LHCN-M2 (cell line): ENCODE measurements around the gene NCAM2. TPM values are rescaled to one million over a fixed set of nuclear protein-coding genes. Genes with fewer than 3 reads are reported as not detected.
"Not testable (repeated sequence)": the region's sequence is repeated elsewhere in the genome, so short reads cannot be mapped to it uniquely, and the experiment has no call there.

Source experiments
- DNase-seq: peaks from one replicate; pipeline ENCODE4 v3.0.0-alpha.2; 2012; ENCODE audit warnings: low read depth
- total RNA-seq: library from RNA; depleted of rRNA; stranded (reverse); fragments of >200 nt; gene quantifications from 2 replicates; pipeline ENCODE4 v1.2.3, GENCODE V29; 2014

Gene NCAM2
- total RNA-seq, 1 experiment from 2014 or later, result 0.40 TPM

- no peak for DNase-seq
These were observed 302.8 kb downstream of the NCAM2 start for GRCh38 chr21:21301013-21301412.

DNA sequence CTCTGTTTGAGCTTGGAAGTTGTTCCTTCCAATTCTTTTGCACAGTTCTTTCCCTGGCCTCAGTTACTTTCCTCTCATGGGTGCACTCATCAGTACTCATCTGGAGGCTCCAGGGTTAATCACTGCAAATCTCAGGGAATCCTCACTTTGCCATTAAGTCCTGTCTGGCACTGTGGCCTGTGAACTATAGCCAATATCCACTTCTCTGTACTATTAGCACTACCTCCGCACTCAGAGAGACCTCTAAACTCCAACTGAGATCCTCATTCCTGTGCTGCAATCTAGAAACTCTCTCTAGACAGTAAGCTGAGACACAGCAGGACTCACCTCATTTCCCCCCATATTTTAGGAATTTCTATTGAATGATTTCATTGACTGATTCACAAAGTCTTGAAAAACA, 311.3 kb downstream of the NCAM2 start:
- no peak for DNase-seq

DNA sequence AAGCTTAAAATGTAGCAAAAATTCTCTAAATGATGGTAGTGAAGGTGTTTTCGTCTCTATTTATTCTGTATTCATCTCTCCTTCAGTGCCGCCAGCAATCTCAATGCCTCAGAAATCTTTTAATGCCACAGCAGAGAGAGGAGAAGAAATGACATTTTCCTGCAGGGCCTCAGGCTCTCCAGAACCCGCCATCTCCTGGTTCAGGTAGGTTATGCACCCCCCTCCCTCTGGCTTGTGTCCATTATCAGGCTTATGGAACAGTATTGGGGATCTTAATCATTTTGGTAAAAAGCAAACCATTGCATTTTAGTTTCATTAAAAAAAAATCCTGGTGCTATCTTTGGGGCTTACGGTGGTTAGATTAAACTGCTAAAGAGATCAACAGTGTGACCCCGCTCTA, 326.1 kb downstream of the NCAM2 start:
- DNase-seq, result no peak

DNA sequence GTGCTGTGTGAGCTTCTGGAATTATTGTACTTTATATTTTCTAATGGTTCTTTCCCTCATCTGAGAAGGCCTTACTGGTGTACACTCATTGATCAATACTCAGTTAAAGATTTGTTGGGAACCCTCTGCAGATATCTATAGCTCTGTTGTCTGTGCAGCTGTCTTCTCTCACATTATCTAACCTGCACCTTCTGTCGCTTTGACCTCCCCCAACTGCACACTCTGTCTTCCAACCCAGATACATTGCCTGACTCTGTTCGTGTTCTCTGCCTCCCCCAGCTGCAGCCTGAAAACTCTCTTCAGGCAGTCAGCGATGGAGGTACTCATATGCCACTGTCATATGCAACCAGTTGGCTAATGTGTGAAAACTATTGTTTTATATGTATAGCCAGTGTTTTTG, 334.3 kb downstream of the NCAM2 start:
- DNase-seq, result no peak

- no peak for DNase-seq
These were observed 342.8 kb downstream of the NCAM2 start for GRCh38 chr21:21341041-21341440.

DNA sequence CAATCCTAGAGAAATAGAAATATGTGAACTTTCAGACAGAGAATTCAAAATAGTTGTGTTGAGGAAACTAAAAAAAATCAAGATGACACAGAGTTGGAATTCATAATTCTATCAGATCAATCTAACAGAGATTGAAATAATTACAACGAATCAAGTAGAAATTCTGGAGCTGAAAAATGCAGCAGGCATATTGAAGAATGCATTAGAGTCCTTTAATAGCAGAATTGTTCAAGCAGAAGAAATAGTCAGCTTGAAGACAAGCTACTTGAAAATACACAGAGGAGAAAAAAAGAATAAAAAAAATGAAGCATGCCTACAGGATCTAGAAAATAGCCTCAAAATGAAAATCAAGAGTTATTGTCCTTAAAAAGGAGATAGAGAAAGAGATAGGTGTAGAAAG, 347.1 kb downstream of the NCAM2 start:
- no peak for DNase-seq

- DNase-seq, result no peak
These were observed 347.7 kb downstream of the NCAM2 start for GRCh38 chr21:21345872-21346271.

GRCh38 chr21:21366277-21366676, 368.1 kb downstream of the NCAM2 start:
- no peak for DNase-seq

- DNase-seq, result no peak
These were observed 369.4 kb downstream of the NCAM2 start for GRCh38 chr21:21367583-21367982.

GRCh38 chr21:21373969-21374368, 375.8 kb downstream of the NCAM2 start:
- no peak for DNase-seq

GRCh38 chr21:21383126-21383525, 384.9 kb downstream of the NCAM2 start:
- peak; percentile 86 for DNase-seq

DNA sequence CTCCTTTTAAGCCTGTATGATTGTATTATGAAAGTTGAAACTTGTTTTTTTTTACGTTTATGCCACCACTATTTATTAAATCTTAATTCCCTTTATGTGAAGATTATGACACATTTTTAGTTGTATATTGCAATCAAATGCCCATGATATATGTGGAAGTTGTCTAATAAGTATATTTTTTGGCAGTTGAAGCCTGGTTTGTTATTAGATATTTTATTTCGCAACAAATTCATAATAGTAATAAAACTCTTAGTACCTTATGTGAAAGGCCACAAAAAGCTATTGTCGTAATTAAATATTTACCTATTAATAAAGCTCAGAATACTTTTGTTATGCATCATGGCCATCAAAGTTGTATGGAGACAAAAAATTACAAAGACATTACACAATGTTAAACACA, 386.8 kb downstream of the NCAM2 start:
- DNase-seq, result no peak

DNA sequence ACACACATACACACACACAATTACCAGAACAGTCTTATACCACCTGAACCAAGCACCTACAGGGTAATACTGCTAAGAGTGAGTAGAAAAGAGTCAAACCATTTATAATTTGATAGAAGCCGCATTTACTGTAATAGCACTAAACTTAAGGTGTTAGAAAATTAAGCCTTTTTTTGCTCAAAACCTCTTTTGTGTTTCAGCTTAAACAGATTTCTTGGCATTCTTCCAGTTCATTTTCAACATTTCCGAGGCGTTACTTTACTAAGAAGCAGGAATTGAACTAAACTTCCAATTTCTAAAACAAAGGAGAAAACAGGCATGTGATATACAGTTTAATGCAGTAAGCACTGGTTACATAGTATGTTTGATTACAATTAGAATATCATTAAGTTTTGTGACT, 387.2 kb downstream of the NCAM2 start:
- DNase-seq, result no peak

- DNase-seq, result no peak
These were observed 389.7 kb downstream of the NCAM2 start for GRCh38 chr21:21387916-21388315.

DNA sequence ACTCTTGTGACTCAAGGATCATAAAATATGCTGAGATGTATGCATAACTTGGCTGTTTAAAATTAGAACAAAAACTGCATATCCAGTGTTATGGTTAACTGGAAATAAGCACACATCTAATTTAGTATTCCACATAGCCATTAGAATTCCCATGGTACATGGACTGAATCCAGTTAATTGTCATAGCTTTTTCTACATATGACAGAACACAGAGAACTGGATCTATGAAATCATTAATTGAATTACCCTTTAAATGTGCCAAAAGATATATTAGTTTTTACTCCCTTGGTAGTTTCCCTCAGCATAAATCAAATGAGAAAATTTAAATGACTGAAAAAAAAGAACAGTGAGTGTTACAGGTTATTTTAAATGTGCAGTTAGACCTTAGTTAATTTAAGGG, 395.9 kb downstream of the NCAM2 start:
- no peak for DNase-seq

DNA sequence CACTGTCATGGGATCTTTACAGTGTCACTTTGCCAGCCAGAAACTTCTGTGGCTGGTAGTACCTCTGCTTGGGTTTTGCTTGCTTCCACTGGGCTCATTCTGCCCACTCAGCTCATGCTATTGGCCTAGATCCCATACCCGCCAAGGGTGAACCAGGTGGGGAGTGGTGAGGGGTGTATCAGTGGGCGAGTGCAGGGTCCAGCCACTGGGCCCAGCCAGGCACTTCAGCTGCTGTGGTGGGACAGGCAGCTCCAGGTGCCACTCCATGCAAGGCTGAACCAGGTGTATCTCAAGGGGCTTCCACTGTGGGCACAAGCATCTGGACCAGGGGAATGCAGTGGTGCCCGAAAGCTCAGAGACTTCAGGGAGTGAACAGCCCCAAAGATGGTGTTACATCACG, 398.2 kb downstream of the NCAM2 start:
- DNase-seq, result no peak

- DNase-seq, result no peak
These were observed 399.3 kb downstream of the NCAM2 start for GRCh38 chr21:21397464-21397863.

- DNase-seq, result no peak
These were observed 403.2 kb downstream of the NCAM2 start for GRCh38 chr21:21401444-21401843.

DNA sequence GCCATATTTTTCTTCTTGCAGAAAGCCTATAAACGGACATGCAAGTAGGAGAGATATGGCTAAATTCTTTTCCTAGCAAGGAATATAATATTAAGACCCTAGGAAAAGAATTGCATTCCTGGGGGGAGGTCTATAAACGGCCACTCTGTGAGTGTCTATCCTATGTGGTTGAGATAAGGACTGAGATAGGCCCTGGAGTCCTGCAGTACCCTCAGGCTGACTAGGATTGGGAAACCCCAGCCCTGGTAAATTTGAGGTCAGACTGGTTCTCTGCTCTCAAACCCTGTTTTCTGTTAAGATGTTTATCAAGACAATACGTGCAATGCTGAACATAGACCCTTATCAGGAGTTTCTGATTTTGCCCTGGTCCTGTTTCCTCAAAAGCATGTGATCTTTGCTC, 404.0 kb downstream of the NCAM2 start:
- DNase-seq, result not testable (repeated sequence)

DNA sequence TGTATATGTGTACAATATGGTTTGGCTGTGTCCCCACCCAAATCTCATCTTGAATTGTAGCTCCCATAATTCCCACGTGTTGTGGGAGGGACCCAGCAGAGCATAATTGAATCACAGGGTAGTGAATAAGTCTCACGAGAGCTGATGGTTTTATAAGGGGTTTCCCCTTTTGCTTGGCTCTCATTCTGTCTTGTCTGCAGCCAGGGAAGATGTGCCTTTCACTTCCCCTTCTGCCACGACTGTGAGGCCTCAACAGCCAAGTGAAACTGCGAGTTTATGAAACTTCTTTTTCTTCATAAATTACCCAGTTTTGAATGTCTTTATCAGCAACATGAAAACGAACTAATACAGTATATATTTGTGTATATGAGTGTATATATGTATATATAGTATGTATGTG, 406.1 kb downstream of the NCAM2 start:
- DNase-seq, result not testable (repeated sequence)

DNA sequence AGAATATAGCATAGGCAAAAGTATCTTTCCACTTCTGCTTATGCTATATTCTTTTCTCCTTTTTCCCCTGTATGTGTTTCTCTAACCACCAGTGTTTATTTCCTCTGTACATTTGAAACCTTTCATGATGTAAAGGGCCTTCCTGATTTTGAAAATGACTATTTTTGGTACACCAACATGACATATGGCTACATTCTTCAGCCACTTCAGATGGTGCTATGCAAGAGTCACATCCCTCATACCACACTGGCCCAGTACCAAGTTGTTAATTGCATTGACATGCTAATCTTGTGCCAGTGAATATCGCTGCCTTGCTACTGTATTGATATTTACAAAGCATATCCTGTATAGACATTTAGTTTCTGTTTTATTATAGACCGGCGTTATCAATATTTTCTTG, 408.7 kb downstream of the NCAM2 start:
- DNase-seq, result no peak

DNA sequence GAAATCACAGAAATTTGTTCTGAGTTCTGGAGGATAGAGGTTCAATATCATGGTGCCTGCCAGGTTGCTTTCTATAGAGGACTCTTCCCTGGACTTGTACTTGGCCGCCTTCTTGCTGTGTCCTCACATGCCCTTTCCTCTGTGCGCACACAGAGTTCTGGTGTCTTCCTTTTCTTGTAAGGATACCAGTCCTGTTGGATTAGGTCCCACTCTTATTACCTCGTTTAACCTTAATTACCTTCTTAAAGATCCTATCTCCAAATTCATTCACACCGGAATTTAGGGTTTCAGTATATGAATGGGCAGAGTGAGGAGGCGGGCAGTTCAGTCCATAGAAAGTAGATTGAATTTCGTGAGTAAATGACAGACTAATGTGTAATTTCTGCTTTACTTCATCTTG, 413.9 kb downstream of the NCAM2 start:
- DNase-seq, result no peak

- DNase-seq, result no peak
These were observed 417.5 kb downstream of the NCAM2 start for GRCh38 chr21:21415741-21416140.

DNA sequence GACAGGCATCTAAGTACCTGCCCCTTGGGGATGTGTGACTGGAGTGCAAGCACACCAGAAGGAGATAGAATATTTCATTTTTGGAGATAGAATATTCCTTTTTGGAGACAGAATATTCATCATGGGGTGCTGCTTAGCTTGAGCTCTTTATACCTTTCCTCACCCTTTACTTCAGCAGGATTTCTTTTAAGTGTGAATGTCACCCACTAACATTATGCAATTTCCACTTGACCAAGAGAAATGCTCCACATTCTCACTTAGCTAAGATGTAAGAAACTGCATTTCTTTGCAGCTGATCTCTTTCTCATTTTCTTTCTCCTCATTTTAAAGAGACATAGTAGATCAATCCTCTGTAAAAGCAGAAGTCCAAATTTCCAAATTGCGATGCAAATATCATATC, 436.7 kb downstream of the NCAM2 start:
- DNase-seq, result no peak
